ENCODE data around the gene FCER2. TPM values are rescaled to one million over a fixed set of nuclear protein-coding genes. Genes with fewer than 3 reads are reported as not detected.
"Not testable (repeated sequence)": the region's sequence is repeated elsewhere in the genome, so short reads cannot be mapped to it uniquely, and the experiment has no call there.

The FCER2 gene
- polyA plus RNA-seq, 4 donors, result 0.19 to 1.2 (median 0.36) TPM

- DNase-seq (ENCODE audit: low read depth in 4 of 4, low spot score in 3 of 4), result no peak
Measured at GRCh38 chr19:7654401-7654800, 47.5 kb downstream of the FCER2 start.

- DNase-seq (ENCODE audit: low read depth in 4 of 4, low spot score in 3 of 4), result peak; percentile 43 to 71 (median 60)
Measured at GRCh38 chr19:7652061-7652641, 49.8 kb downstream of the FCER2 start.

- no peak for DNase-seq (ENCODE audit: low read depth in 4 of 4, low spot score in 3 of 4)
Measured at GRCh38 chr19:7650148-7650547, 51.8 kb downstream of the FCER2 start.

DNA sequence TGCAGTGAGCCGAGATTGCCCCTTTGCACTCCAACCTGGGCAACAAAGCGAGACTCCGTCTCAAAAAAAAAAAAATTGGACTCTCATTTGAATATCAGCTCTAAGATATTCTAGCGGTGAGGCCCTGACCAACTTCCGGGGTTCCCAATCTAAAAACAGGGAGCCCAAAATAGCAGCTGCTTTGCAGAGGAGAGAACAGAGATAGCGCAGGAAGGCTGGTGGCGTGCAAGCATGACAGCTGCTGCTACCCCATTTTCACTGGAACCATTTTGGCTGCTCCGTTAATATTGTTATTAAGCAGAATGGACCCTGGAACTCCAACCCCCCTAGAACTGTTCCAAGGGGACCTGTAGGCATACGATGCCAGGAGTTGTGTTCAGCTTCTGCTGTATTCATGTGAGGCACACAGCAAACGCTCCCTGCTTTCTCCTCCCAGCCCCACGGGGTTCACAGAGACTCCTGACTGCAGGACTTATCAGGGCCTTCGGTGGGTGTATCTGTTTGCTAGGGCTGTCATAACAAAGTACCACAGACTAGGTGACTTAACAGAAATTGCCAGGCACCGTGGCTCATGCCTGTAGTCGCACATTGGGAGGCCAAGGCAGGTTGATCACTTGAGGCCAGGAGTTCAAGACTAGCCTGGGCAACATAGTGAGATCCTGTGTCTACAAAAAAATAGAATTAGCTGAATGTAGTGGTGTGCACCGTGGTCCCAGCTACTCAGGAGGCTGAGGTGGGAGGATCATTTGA, 53.5 kb downstream of the FCER2 start:
- no peak for DNase-seq (ENCODE audit: low read depth in 4 of 4, low spot score in 3 of 4)

DNA sequence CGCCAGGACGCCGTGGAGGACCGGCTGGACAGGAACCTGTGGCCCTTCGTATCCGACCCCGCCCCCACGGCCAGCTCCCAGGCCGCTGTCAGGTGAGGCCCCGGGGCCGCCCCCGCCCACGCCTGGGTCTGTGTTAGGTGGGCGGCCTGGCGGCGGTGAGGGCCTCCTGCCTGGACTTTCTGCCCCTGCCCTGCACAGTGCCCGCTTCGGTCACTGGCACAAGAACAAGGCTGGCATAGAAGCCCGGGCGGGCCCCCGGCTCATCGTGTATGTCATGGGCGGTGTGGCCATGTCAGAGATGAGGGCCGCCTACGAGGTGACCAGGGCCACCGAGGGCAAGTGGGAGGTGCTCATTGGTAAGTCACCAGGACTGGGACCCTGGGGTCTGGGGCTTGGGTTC, 54.8 kb downstream of the FCER2 start:
- no peak for DNase-seq (ENCODE audit: low read depth in 4 of 4, low spot score in 3 of 4)

DNA sequence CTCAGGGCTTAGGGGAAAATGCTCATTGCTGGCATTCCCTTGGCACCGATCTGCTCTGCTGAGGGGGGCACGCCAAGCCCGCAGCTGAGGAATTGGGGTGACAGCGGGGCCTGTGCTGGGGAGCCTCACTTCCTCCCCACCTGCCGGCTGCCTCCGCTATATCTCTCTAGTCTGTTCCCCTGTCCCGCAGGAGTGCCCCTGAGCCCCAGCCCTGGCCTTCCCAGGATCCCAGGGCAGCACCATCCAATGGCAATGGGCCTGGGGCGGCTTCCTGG, 55.6 kb downstream of the FCER2 start:
- no peak for DNase-seq (ENCODE audit: low read depth in 4 of 4, low spot score in 3 of 4)

GRCh38 chr19:7645656-7646425, 56.1 kb downstream of the FCER2 start:
- DNase-seq (ENCODE audit: low read depth in 4 of 4, low spot score in 3 of 4), result no peak

DNA sequence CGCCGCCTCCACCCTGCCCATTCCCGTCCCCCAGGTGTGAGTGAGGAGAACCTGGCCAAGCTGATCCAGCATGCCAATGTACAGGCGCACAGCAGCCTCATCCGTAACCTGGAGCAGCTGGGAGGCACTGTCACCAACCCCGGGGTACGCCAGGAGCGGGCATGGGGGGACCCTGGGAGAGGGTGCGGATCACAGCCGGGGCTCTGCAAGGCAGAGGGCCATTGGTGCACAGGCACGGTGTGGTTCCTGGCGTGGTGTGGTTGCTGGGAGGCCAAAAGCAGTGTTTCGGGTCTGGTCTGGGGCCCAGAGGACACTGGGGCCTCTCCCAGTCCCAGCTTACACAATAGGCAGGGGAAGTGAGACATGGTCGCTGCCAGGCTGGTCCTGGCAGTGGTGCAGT, 56.8 kb downstream of the FCER2 start:
- DNase-seq (ENCODE audit: low read depth in 4 of 4, low spot score in 3 of 4), result no peak

DNA sequence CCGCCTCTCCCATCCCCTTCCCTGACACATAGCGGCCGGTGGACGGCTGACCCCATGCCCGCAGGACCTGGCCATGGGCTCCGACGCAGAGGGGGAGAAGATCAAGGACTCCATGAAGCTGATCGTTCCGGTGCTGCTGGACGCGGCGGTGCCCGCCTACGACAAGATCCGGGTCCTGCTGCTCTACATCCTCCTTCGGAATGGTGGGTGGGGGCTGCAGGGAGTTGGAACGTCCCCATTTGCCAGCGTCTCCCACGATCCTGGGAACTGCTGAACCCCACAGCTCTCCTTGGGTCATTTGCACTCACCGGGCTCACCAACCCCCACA, 57.4 kb downstream of the FCER2 start:
- no peak for DNase-seq (ENCODE audit: low read depth in 4 of 4, low spot score in 3 of 4)

DNA sequence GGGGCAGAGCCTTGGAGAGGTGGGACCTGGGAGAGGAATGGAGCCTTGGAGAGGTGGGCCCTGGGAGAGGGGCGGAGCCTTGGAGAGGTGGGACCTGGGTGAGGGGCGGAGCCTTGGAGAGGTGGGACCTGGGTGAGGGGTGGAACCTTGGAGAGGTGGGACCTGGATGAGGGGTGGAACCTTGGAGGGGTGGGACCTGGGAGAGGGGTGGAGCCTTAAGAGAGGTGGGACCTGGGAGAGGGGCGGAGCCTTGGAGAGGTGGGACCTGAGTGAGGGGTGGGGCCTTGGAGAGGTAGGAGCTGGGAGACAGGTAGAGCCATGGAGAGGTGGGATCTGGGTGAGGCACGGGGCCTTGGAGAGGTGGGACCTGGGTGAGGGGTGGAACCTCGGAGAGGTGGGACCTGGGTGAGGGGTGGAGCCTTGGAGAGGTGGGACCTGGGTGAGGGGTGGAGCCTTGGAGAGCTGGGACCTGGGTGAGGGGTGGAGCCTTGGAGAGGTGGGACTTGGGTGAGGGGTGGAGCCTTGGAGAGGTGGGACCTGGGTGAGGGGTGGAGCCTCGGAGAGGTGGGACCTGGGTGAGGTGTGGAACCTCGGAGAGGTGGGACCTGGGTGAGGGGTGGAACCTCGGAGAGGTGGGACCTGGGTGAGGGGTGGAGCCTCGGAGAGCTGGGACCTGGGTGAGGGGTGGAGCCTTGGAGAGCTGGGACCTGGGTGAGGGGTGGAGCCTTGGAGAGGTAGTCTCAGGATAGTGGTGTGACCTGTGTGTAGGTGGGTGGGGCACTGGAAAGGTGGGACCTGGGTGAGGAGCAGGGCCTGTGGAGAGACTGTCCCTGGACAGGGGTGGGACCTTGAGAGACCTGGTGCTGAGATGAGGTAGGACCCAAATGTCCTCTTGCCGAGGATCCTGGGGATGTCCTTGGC, 58.0 kb downstream of the FCER2 start:
- not testable (repeated sequence) for DNase-seq (ENCODE audit: low read depth in 4 of 4, low spot score in 3 of 4)

GRCh38 chr19:7643031-7643415, 58.9 kb downstream of the FCER2 start:
- no peak for DNase-seq (ENCODE audit: low read depth in 4 of 4, low spot score in 3 of 4)

DNA sequence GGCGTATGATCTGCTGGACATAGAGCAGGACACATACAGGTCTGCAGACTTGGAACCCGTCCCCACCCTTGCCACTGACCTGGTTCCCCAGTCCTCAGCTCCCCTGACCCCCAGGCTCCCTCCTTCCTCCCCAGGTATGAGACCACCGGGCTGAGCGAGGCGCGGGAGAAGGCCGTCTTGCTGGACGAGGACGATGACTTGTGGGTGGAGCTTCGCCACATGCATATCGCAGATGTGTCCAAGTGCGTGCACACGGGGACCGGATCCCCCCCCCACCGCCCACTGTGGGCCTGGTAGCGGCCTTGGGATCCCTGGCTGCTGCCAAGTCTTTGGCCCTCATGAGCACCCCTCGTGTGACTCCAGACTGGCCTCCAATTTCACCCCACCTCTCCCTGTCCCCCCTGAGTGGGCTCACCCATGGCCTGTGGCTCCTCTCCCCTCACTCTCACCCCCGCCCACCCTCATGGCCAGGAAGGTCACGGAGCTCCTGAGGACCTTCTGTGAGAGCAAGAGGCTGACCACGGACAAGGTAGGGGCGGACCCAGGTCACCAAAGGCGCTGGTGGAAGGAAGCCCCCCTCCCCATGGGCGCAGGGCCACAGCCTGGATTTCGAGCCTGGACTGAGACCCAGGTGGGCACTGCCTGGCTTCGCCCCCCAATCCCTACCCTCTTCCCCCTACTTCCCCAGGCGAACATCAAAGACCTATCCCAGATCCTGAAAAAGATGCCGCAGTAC, 59.5 kb downstream of the FCER2 start:
- no peak for DNase-seq (ENCODE audit: low read depth in 4 of 4, low spot score in 3 of 4)

GRCh38 chr19:7641290-7642276, 60.3 kb downstream of the FCER2 start:
- DNase-seq (ENCODE audit: low read depth in 4 of 4, low spot score in 3 of 4), result no peak

DNA sequence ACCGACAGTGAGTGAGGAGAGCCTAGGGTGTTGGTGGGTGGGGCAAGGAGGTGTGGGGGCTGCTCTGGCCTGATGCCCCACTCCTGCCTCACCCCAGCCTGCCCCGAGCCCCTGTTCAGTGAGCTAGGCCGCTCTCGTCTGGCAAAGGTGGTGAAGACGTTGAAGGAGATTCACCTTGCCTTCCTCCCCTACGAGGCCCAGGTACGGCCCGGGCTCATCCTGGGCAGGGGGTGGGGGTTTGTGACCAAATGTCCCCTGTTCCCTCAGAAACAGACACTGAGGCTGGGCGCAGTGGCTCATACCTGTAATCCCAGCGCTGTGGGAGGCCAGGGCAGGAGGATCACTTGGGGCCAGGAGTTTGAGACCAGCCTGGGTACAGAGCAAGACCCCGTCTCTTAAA, 61.1 kb downstream of the FCER2 start:
- DNase-seq (ENCODE audit: low read depth in 4 of 4, low spot score in 3 of 4), result no peak

DNA sequence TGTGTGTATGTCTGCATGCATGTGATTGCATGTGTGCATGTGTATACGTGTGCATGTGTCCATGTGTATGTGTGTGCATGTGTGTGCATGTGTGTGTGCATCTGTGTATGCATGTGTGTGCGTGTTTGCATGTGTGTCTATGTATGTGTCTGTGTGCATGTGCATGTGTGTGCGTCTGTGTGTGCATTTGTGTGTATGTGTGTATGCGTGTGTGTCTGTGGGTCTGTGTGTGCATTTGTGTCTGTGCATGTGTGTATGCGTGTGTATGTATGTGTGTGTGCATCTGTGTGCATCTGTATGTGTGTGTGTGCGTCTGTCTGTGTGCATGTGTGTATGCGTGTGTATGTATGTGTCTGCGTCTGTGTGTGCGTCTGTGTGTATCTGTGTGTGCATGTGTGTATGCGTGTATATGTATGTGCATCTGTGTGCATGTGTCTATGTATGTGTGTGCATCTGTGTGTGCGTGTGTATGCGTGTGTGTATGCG, 62.0 kb downstream of the FCER2 start:
- no peak for DNase-seq (ENCODE audit: low read depth in 4 of 4, low spot score in 3 of 4)

DNA sequence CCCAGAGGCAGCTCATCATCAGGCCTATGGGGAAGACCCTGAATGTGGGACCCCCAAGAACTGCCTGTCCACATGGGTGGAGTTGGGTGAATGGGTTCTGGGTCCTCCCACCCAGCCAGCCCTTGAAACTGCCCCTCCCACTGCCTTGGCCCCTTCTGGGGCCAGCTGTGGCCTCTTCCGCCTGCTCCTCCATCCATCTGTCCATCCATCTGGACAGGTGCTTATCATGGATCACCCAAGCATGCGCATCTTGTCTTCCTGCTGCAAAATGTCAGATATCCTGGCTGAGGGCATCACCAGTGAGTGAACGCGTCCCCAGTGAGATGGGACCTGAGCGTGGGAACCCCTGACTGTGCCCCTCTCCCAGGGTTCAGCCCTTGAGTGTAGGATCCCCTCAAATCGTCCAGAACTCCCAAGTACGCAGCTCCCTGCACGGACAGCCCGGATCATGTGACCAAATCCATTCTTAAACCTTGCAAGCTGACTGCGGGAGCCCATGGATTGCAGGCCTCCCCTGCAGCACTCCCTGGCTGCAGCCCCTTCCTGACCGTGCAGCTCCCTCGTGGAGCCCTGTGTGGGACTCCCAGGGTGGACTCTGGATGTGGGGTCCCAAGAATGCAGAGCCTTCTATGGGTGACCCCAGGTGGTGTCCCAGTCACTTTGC, 63.0 kb downstream of the FCER2 start:
- DNase-seq (ENCODE audit: low read depth in 4 of 4, low spot score in 3 of 4), result no peak
